Neural progenitor cell (in vitro differentiated cells): ENCODE results near the gene CARD11.

ENCODE experiments used
- CTCF ChIP-seq: fragments of 200-600 bp; sonication (generic); IDR thresholded peaks from 2 replicates; pipeline ENCODE4 v1.5.1; 2017; ENCODE audit warnings: antibody characterized with exemption, mild to moderate bottlenecking
- EZH2 ChIP-seq: fragments of 200-600 bp; sonication (generic); IDR thresholded peaks from 2 replicates; pipeline ENCODE4 v1.6.1; 2017; ENCODE audit warnings: antibody characterized with exemption, mild to moderate bottlenecking, moderate library complexity
- EZH2phosphoT487 ChIP-seq: fragments of 200-600 bp; sonication (generic); IDR thresholded peaks from 2 replicates; pipeline ENCODE4 v1.6.1; 2017; ENCODE audit warnings: antibody characterized with exemption

DNA sequence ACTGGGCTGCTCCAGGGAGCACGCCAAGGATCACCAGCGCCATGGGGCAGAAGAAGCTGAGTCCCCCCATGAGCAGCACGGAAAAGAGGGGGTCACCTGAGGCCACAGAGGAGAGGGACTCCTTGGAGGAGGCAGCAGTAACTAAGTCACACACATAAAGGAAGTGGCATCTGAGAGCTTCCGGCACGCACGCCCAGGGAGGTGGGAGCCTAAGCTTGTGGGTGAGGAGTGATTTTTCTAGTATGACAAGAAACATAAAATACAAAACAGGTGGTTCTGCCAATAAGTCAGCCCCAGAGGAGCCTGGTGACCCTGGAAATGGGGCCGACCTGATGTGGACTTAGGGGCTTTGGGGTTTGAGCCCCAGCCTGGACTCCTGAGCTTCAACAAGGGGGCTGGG, 60.8 kb downstream of the CARD11 start:
- TF ChIP-seq CTCF (no peak), EZH2 (no peak), EZH2phosphoT487 (no peak)
